CD14-positive monocyte (primary cell): ENCODE measurements around the gene SEPHS2. TPM values are rescaled to one million over a fixed set of nuclear protein-coding genes. Genes with fewer than 3 reads are reported as not detected.

ENCODE experiments used
- DNase-seq, 3 donors: peaks; one replicate each; pipeline ENCODE4 v3.0.0-alpha.2; 2011 to 2022
- H2AFZ ChIP-seq: 2 replicates; pipeline ENCODE4 v1.6.0; 2012; ENCODE audit warnings: mild to moderate bottlenecking, low read depth, low read length, inconsistent platforms; ENCODE audit not compliant: insufficient read depth, poor library complexity, severe bottlenecking
- H3K27ac ChIP-seq, 2 donors: 1 replicate in 1 of 2; 2 replicates in 1 of 2; pipeline ENCODE4 v1.5.1; 2012 to 2013; ENCODE audit warnings: low read length in 2 of 2, control low read depth in 1 of 2, inconsistent platforms in 1 of 2, low read depth in 1 of 2, mild to moderate bottlenecking in 1 of 2
- H3K27me3 ChIP-seq, 2 donors: one replicate each; pipeline versions ENCODE4 v1.6.0 to v1.6.1; 2011 to 2013; ENCODE audit warnings: low read length in 2 of 2; ENCODE audit not compliant: control insufficient read depth in 2 of 2, insufficient read depth in 2 of 2
- H3K36me3 ChIP-seq, 2 donors: replicated peaks in 1 of 2; 1 replicate in 1 of 2; 2 replicates in 1 of 2; pipeline versions ENCODE4 v1.5.1 to v1.6.1; 2012 to 2013; ENCODE audit warnings: low read length in 2 of 2, control low read depth in 1 of 2, inconsistent platforms in 1 of 2, mild to moderate bottlenecking in 1 of 2; ENCODE audit not compliant: insufficient read depth in 2 of 2, control insufficient read depth in 1 of 2
- H3K4me1 ChIP-seq, 2 donors: 1 replicate in 1 of 2; 2 replicates in 1 of 2; pipeline versions ENCODE4 v1.5.1 to v1.6.1; 2012 to 2013; ENCODE audit warnings: low read length in 2 of 2, control low read depth in 1 of 2, inconsistent platforms in 1 of 2, mild to moderate bottlenecking in 1 of 2, moderate library complexity in 1 of 2; ENCODE audit not compliant: insufficient read depth in 2 of 2, control insufficient read depth in 1 of 2
- H3K4me2 ChIP-seq: replicated peaks from 2 replicates; pipeline ENCODE3; 2012; ENCODE audit warnings: low read length, moderate library complexity, mild to moderate bottlenecking; ENCODE audit not compliant: poor library complexity, severe bottlenecking; ENCODE audit errors: extremely low read depth
- H3K4me3 ChIP-seq, 3 experiments: fragments of 200-600 bp in 1 of 3; sonication (generic) in 1 of 3; replicated peaks in 1 of 3; 1 replicate in 2 of 3; 2 replicates in 1 of 3; pipeline ENCODE4 v1.5.1; 2011 to 2013; ENCODE audit warnings: low read length in 3 of 3, mild to moderate bottlenecking in 3 of 3, control low read depth in 2 of 3, low read depth in 2 of 3, inconsistent platforms in 1 of 3, moderate library complexity in 1 of 3
- H3K79me2 ChIP-seq: 2 replicates; pipeline ENCODE4 v1.6.0; 2012; ENCODE audit warnings: mild to moderate bottlenecking, control low read depth, inconsistent platforms, low read length, moderate library complexity; ENCODE audit not compliant: insufficient read depth
- H3K9ac ChIP-seq: 2 replicates; pipeline ENCODE4 v1.6.0; 2017; ENCODE audit warnings: low read length, mild to moderate bottlenecking; ENCODE audit not compliant: insufficient read depth, poor library complexity, severe bottlenecking
- H3K9me3 ChIP-seq, 2 donors: replicated peaks in 1 of 2; 1 replicate in 1 of 2; 2 replicates in 1 of 2; pipeline versions ENCODE4 v1.5.1 to v1.6.1; 2012 to 2013; ENCODE audit warnings: low read length in 2 of 2, control low read depth in 1 of 2; ENCODE audit not compliant: control insufficient read depth in 1 of 2, insufficient read depth in 1 of 2
- H4K20me1 ChIP-seq: 2 replicates; pipeline ENCODE4 v1.6.0; 2012; ENCODE audit warnings: mild to moderate bottlenecking, low read length, control low read depth, moderate library complexity; ENCODE audit not compliant: insufficient read depth
- H3K27ac Mint-ChIP-seq, 7 donors: one replicate each; pipeline ENCODE4 v1.8.0; 2020; ENCODE audit warnings: mild to moderate bottlenecking in 7 of 7, mixed read lengths in 7 of 7, moderate library complexity in 6 of 7, inconsistent platforms in 2 of 7
- H3K27me3 Mint-ChIP-seq, 3 donors: one replicate each; pipeline ENCODE4 v1.8.0; 2021 to 2022; ENCODE audit warnings: low read depth in 3 of 3, mild to moderate bottlenecking in 3 of 3, mixed read lengths in 3 of 3, moderate library complexity in 3 of 3, inconsistent platforms in 1 of 3
- H3K36me3 Mint-ChIP-seq, 2 donors: one replicate each; pipeline ENCODE4 v1.8.0; 2020; ENCODE audit warnings: mixed read lengths in 2 of 2, inconsistent platforms in 1 of 2, mild to moderate bottlenecking in 1 of 2
- H3K4me1 Mint-ChIP-seq: one replicate; pipeline ENCODE4 v1.8.0; 2020; ENCODE audit warnings: mild to moderate bottlenecking, mixed read lengths
- H3K4me3 Mint-ChIP-seq, 2 donors: one replicate each; pipeline ENCODE4 v1.8.0; 2020; ENCODE audit warnings: mild to moderate bottlenecking in 2 of 2, mixed read lengths in 2 of 2, moderate library complexity in 1 of 2
- H3K9me3 Mint-ChIP-seq, 7 donors: one replicate each; pipeline ENCODE4 v1.8.0; 2020 to 2022; ENCODE audit warnings: mixed read lengths in 7 of 7, mild to moderate bottlenecking in 6 of 7, moderate library complexity in 6 of 7, inconsistent platforms in 2 of 7
- WGBS: methylation state at CpG from one replicate; pipeline ENCODE4 v1.1.5; 2013; ENCODE audit warnings: missing lambda C conversion rate; ENCODE audit not compliant: insufficient coverage; 5-methylcytosine and 5-hydroxymethylcytosine counted together
- intact Hi-C, 2 donors: fragments of 100-400 bp; cut with micrococcal nuclease; formaldehyde crosslinking; loops; one replicate each; pipeline versions ENCODE4 v1.15.0 to v1.15.1; 2023
- polyA plus RNA-seq, 3 donors: library from polyadenylated mRNA; depleted of rRNA in 1 of 3; unstranded in 2 of 3; stranded (reverse) in 1 of 3; fragments of 300-500 nt in 2 of 3; fragments of >200 nt in 1 of 3; fragmentation: Illumina TruSeq in 2 of 3; gene quantifications; 1 replicate in 2 of 3; 2 replicates in 1 of 3; pipeline ENCODE4 v1.2.3, GENCODE V29; 2012 to 2021
- TF ChIP-seq, protein P1 (sequence below): fragments of 200-600 bp; IDR thresholded peaks from one replicate; pipeline ENCODE4 v1.8.0; 2022; ENCODE audit warnings: antibody characterized with exemption, mild to moderate bottlenecking

SEPHS2 gene
- polyA plus RNA-seq, 3 donors = 12.8 to 56.4 (median 54.2) TPM

DNA sequence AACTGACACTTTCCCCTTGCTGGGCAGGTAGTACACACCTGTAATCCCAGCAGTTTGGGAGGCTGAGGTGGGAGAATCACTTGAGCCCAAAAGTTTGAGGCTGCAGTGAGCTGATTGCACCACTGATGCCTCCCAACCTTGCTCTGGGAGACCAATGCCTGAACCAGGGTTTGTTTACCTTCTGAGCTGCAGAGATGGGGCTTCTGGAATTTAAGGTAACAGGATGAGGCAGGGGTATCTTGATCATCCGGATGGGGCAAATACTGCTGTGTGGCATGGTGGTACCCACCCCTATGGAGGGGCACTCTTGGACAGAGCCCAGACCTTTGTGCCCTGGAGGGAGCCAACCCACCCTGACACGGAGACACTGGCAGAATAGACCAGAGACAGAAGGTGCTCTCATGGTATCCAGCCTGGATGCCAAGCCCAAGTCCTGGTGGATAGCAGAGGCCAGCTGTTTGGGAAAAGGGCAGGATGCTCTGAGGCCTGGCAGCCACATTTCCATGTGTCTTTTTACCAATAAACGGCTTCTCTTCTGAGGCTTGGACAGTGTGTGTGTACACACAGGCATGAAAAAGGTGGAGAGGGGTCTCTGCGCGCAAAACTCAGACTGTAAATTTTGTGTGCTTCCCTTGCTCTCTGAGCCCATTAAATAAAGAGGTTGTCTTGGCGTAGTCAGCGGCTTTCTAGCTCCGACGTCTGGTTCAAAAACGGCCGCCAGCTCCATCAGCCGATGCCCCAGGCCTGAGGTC is 46.1 kb downstream of the SEPHS2 start:
- Mint-ChIP-seq H3K27me3 (peaks cover 2 to 18% (median 10%) of the 10 kb centered on the region in 3 donors), H3K27ac (peak overlapping the region in 4 of 7 donors; percentile 4 to 74 (median 56)), H3K36me3 (peaks cover 5 to 13% of the 10 kb centered on the region in 2 donors), H3K9me3 (peaks cover 0 to 2% (median 0%) of the 10 kb centered on the region in 7 donors), H3K4me3 (peak overlapping the region; percentile 92), H3K4me1 (peaks cover 43% of the 10 kb centered on the region)
- no peaks in the 10 kb centered on the region for H3K9me3 ChIP-seq
- 15% methylated on average over 9 of the region's 12 CpGs for WGBS
- peaks cover 28 to 39% of the 10 kb centered on the region in 2 donors for H3K4me1 ChIP-seq
- no peaks in the 10 kb centered on the region for H4K20me1 ChIP-seq
- H3K4me3 ChIP-seq = peak overlapping the region; percentile 58 to 89 (median 83)
- H3K27ac ChIP-seq = no peak overlapping the region
- no peaks in the 10 kb centered on the region for H3K27me3 ChIP-seq
- H3K36me3 ChIP-seq = no peaks in the 10 kb centered on the region
- H3K79me2 ChIP-seq = no peaks in the 10 kb centered on the region
- peak overlapping the region; percentile 84 for H3K4me2 ChIP-seq
- TF ChIP-seq, protein P1, sequence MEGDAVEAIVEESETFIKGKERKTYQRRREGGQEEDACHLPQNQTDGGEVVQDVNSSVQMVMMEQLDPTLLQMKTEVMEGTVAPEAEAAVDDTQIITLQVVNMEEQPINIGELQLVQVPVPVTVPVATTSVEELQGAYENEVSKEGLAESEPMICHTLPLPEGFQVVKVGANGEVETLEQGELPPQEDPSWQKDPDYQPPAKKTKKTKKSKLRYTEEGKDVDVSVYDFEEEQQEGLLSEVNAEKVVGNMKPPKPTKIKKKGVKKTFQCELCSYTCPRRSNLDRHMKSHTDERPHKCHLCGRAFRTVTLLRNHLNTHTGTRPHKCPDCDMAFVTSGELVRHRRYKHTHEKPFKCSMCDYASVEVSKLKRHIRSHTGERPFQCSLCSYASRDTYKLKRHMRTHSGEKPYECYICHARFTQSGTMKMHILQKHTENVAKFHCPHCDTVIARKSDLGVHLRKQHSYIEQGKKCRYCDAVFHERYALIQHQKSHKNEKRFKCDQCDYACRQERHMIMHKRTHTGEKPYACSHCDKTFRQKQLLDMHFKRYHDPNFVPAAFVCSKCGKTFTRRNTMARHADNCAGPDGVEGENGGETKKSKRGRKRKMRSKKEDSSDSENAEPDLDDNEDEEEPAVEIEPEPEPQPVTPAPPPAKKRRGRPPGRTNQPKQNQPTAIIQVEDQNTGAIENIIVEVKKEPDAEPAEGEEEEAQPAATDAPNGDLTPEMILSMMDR = no peak
- peak overlapping the region; percentile 97 for H2AFZ ChIP-seq
- intact Hi-C loops = loop anchor here in 1 of 2 donors (10.0 kb wide), 1 partner anchor 45 kb away; the partner anchor contains the start of gene CD2BP2
- H3K9ac ChIP-seq = peak overlapping the region; percentile 76
- no peak for DNase-seq

DNA sequence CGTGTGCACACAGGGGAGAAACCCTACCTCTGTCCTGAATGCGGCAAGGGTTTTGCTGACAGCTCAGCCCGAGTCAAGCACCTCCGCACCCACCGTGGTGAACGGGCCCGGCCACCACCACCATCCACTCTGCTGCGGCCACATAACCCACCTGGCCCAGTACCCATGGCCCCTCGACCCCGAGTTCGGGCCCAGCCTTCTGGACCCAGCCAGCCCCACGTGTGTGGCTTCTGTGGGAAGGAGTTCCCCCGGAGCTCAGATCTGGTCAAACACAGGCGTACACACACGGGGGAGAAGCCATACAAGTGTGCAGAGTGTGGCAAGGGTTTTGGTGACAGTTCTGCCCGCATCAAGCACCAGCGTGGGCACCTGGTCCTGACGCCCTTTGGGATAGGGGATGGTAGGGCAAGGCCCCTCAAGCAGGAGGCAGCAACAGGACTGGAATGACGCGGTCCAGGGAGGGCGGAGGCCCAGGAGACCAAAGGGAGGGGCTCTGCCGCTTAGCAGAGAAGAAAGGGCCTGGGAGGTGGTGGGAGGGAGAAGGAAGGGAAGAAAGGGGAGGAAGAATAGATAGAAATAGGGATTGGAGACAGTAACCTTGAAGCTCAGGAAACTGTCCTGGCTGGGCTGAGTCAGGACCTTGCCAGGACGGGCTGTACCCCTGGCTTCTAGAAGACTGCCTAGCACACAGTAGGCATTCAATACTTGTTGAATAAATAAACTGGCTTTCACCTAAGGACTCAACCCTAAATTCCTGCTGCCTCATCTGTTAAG is 46.8 kb downstream of the SEPHS2 start:
- no peak overlapping the region for H3K27ac ChIP-seq
- H3K36me3 ChIP-seq = no peaks in the 10 kb centered on the region
- no peak overlapping the region for H3K4me3 ChIP-seq
- Mint-ChIP-seq H3K36me3 (peaks cover 5 to 13% of the 10 kb centered on the region in 2 donors), H3K27me3 (peaks cover 5 to 22% (median 15%) of the 10 kb centered on the region in 3 donors), H3K27ac (peak overlapping the region in 1 of 7 donors; percentile 5), H3K4me1 (peaks cover 45% of the 10 kb centered on the region), H3K9me3 (peaks cover 0 to 2% (median 0%) of the 10 kb centered on the region in 7 donors), H3K4me3 (no peak overlapping the region)
- H4K20me1 ChIP-seq = no peaks in the 10 kb centered on the region
- no peak overlapping the region for H3K4me2 ChIP-seq
- no peak for DNase-seq
- no peak overlapping the region for H3K9ac ChIP-seq
- H3K27me3 ChIP-seq = no peaks in the 10 kb centered on the region
- H3K9me3 ChIP-seq = no peaks in the 10 kb centered on the region
- no peaks in the 10 kb centered on the region for H3K79me2 ChIP-seq
- WGBS = 89% methylated on average over 15 of the region's 23 CpGs
- intact Hi-C loops = no loop called here
- H2AFZ ChIP-seq = no peak overlapping the region
- TF ChIP-seq, protein P1 = no peak
- peaks cover 27 to 41% of the 10 kb centered on the region in 2 donors for H3K4me1 ChIP-seq
